Body of pancreas (tissue), 4 donors: ENCODE measurements around the gene CTNNA2. TPM values are rescaled to one million over a fixed set of nuclear protein-coding genes. Genes with fewer than 3 reads are reported as not detected.

Experiments
- ATAC-seq: fragments of 150-250 bp; one replicate; pipeline ENCODE4 v1.9.1; 2016
- DNase-seq, 4 donors: peaks; one replicate each; pipeline ENCODE4 v3.0.0-alpha.2; 2019
- H3K27ac ChIP-seq, 4 donors: fragments of 200-600 bp; sonication (generic); 1 replicate in 3 of 4; 2 replicates in 1 of 4; pipeline versions ENCODE4 v1.5.1 to v1.6.1; 2016 to 2019; ENCODE audit warnings: mild to moderate bottlenecking in 1 of 4, mixed read lengths in 1 of 4, moderate library complexity in 1 of 4
- H3K27me3 ChIP-seq, 2 donors: fragments of 200-600 bp; sonication (generic); one replicate each; pipeline ENCODE4 v1.6.0; 2016; ENCODE audit warnings: mild to moderate bottlenecking in 1 of 2
- H3K36me3 ChIP-seq, 2 donors: fragments of 200-600 bp; sonication (generic); replicated peaks in 1 of 2; 2 replicates each; pipeline ENCODE4 v1.5.1; 2016; ENCODE audit warnings: low read depth in 2 of 2; ENCODE audit not compliant: insufficient read depth in 1 of 2
- H3K4me1 ChIP-seq: fragments of 200-600 bp; sonication (generic); one replicate; pipeline ENCODE4 v1.6.0; 2016
- H3K4me3 ChIP-seq, 2 donors: fragments of 200-600 bp; sonication (generic); 1 replicate in 1 of 2; 2 replicates in 1 of 2; pipeline ENCODE4 v1.5.1; 2016 to 2019
- H3K9me3 ChIP-seq, 3 donors: fragments of 200-600 bp; sonication (generic); 1 replicate in 2 of 3; 2 replicates in 1 of 3; pipeline ENCODE4 v1.5.1; 2016
- CTCF ChIP-seq, 7 experiments: fragments of 450-650 bp in 4 of 7; fragments of 200-600 bp in 3 of 7; sonication (generic) in 3 of 7; IDR thresholded peaks; one replicate each; pipeline ENCODE4 v1.5.1; 2016 to 2019; ENCODE audit warnings: antibody characterized with exemption in 7 of 7
- POLR2A ChIP-seq, 3 donors: fragments of 450-650 bp; IDR thresholded peaks; one replicate each; pipeline ENCODE4 v1.6.1; 2016; ENCODE audit warnings: antibody characterized with exemption in 3 of 3, mild to moderate bottlenecking in 2 of 3
- WGBS, 2 donors: methylation state at CpG; one replicate each; pipeline ENCODE4 v1.1.5; 2017; 5-methylcytosine and 5-hydroxymethylcytosine counted together
- intact Hi-C: fragments of 100-400 bp; cut with DNase I; formaldehyde crosslinking; loops from one replicate; pipeline ENCODE4 v1.15.1; 2023
- total RNA-seq, 2 donors: library from RNA; depleted of rRNA; stranded (reverse); fragments of >200 nt; gene quantifications; one replicate each; pipeline ENCODE4 v1.1.0, GENCODE V29; 2016

Gene CTNNA2
- total RNA-seq, 2 donors from 2014 or later: 0.52 to 29.3 TPM

- intact Hi-C loops: no loop called here
These were observed 978.1 kb downstream of the CTNNA2 start for GRCh38 chr2:80490964-80491363.

GRCh38 chr2:80496346-80496745 lies 983.5 kb downstream of the CTNNA2 start:
- intact Hi-C loops: no loop called here
- H3K27ac ChIP-seq: no peak overlapping the region

More at GRCh38 chr2:80490964-80491363, 978.1 kb downstream of the CTNNA2 start:
- no peak overlapping the region for H3K27ac ChIP-seq
- no peak overlapping the region for H3K4me3 ChIP-seq
- H3K36me3 ChIP-seq: no peaks in the 10 kb centered on the region
- H3K4me1 ChIP-seq: no peaks in the 10 kb centered on the region
- 47 to 65% methylated on average over 4 of the region's 4 CpGs for WGBS, 2 donors
- TF ChIP-seq POLR2A (IDR thresholded peaks at IDR 0.05) (no peak), CTCF (IDR thresholded peaks at IDR 0.05) (no peak)
- DNase-seq: no peak
- no peaks in the 10 kb centered on the region for H3K9me3 ChIP-seq
- ATAC-seq: no peak
- no peaks in the 10 kb centered on the region for H3K27me3 ChIP-seq

GRCh38 chr2:80496775-80497174 lies 983.9 kb downstream of the CTNNA2 start:
- Histone ChIP-seq H3K36me3 (no peaks in the 10 kb centered on the region), H3K27ac (no peak overlapping the region), H3K4me3 (no peak overlapping the region), H3K4me1 (no peaks in the 10 kb centered on the region), H3K27me3 (no peaks in the 10 kb centered on the region), H3K9me3 (no peaks in the 10 kb centered on the region)
- no peak for ATAC-seq
- TF ChIP-seq CTCF (IDR thresholded peaks at IDR 0.05) (no peak), POLR2A (IDR thresholded peaks at IDR 0.05) (no peak)
- intact Hi-C loops: no loop called here
- 46 to 48% methylated on average over 5 of the region's 5 CpGs for WGBS, 2 donors
- no peak for DNase-seq

More at GRCh38 chr2:80496346-80496745, 983.5 kb downstream of the CTNNA2 start:
- no peaks in the 10 kb centered on the region for H3K27me3 ChIP-seq
- no peaks in the 10 kb centered on the region for H3K36me3 ChIP-seq
- WGBS, 2 donors: 43 to 49% methylated on average over 2 of the region's 2 CpGs
- DNase-seq (no peak), ATAC-seq (no peak)
- H3K4me3 ChIP-seq: no peak overlapping the region
- TF ChIP-seq CTCF (IDR thresholded peaks at IDR 0.05) (no peak), POLR2A (IDR thresholded peaks at IDR 0.05) (no peak)
- H3K9me3 ChIP-seq: no peaks in the 10 kb centered on the region
- no peaks in the 10 kb centered on the region for H3K4me1 ChIP-seq

- H3K27me3 ChIP-seq: no peaks in the 10 kb centered on the region
- no peaks in the 10 kb centered on the region for H3K36me3 ChIP-seq
- 16 to 27% methylated on average over 2 of the region's 2 CpGs for WGBS, 2 donors
- DNase-seq: peak in 2 of 4 donors; percentile 14 to 31
- no peaks in the 10 kb centered on the region for H3K9me3 ChIP-seq
- TF ChIP-seq CTCF (IDR thresholded peaks at IDR 0.05) (peak in 1 of 7 experiments; percentile 24), POLR2A (IDR thresholded peaks at IDR 0.05) (no peak)
- H3K4me3 ChIP-seq: no peak overlapping the region
- no peaks in the 10 kb centered on the region for H3K4me1 ChIP-seq
- no peak for ATAC-seq
- intact Hi-C loops: no loop called here
- H3K27ac ChIP-seq: no peak overlapping the region
These were observed 986.2 kb downstream of the CTNNA2 start for GRCh38 chr2:80499095-80499494.

- Histone ChIP-seq H3K36me3 (no peaks in the 10 kb centered on the region), H3K27ac (no peak overlapping the region), H3K9me3 (no peaks in the 10 kb centered on the region), H3K27me3 (no peaks in the 10 kb centered on the region), H3K4me3 (no peak overlapping the region), H3K4me1 (no peaks in the 10 kb centered on the region)
- TF ChIP-seq POLR2A (IDR thresholded peaks at IDR 0.05) (no peak), CTCF (IDR thresholded peaks at IDR 0.05) (no peak)
- intact Hi-C loops: no loop called here
- DNase-seq (no peak), ATAC-seq (no peak)
These were observed 989.2 kb downstream of the CTNNA2 start for GRCh38 chr2:80501874-80502624.
